ENCODE results near the gene ZNF598. TPM values are rescaled to one million over a fixed set of nuclear protein-coding genes. Genes with fewer than 3 reads are reported as not detected.

ZNF598 gene
- total and polyA plus RNA-seq, 8 donors, result 26.0 to 93.6 (median 50.8) TPM

GRCh38 chr16:1998852-1999801 lies 10.5 kb downstream of the ZNF598 start:
- Histone ChIP-seq H3K4me3 (no peak overlapping the region), H3K27me3 (no peaks in the 10 kb centered on the region), H3K4me1 (peaks cover 2 to 6% (median 3%) of the 10 kb centered on the region in 3 donors), H3K9me3 (no peaks in the 10 kb centered on the region), H3K36me3 (peaks cover 19 to 64% (median 39%) of the 10 kb centered on the region in 3 donors), H3K27ac (no peak overlapping the region)
- DNase-seq (peak in 5 of 6 donors; percentile 7 to 80 (median 39)), ATAC-seq (no peak), FAIRE-seq (no peak)
- TF ChIP-seq, protein P1, sequence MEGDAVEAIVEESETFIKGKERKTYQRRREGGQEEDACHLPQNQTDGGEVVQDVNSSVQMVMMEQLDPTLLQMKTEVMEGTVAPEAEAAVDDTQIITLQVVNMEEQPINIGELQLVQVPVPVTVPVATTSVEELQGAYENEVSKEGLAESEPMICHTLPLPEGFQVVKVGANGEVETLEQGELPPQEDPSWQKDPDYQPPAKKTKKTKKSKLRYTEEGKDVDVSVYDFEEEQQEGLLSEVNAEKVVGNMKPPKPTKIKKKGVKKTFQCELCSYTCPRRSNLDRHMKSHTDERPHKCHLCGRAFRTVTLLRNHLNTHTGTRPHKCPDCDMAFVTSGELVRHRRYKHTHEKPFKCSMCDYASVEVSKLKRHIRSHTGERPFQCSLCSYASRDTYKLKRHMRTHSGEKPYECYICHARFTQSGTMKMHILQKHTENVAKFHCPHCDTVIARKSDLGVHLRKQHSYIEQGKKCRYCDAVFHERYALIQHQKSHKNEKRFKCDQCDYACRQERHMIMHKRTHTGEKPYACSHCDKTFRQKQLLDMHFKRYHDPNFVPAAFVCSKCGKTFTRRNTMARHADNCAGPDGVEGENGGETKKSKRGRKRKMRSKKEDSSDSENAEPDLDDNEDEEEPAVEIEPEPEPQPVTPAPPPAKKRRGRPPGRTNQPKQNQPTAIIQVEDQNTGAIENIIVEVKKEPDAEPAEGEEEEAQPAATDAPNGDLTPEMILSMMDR (IDR thresholded peaks at IDR 0.05), result no peak
- intact Hi-C loops (cut with DNase I), result no loop called here
- 93% methylated on average over 30 to 39 of the region's 39 CpGs for WGBS, 2 donors

DNA sequence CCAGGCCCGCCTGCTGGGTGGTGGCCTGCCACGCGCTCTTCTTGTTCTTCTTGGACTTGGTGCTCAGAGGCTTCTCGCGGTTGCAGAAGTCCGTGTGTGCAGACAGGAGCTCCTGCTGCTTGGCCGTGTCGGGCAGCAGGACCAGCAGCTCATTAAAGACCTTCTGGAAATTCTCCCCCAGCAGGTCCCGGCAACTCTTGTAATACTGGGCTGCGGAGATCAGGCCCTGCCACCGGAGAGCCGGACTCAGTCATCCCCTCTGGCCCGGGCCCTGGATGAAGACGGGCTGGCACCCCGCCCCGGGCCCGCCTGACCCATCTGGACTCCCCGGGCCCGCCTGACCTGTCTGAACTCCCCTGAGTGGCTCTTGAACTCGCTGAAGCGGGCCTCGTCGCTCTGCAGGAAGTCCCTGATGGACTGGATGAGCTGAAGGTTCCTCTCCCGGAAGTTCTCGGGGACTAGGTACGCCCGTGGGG lies 11.2 kb downstream of the ZNF598 start:
- Histone ChIP-seq H3K9me3 (no peaks in the 10 kb centered on the region), H3K4me1 (no peaks in the 10 kb centered on the region), H3K36me3 (peaks cover 19 to 64% (median 39%) of the 10 kb centered on the region in 3 donors), H3K27me3 (no peaks in the 10 kb centered on the region), H3K4me3 (no peak overlapping the region), H3K27ac (no peak overlapping the region)
- FAIRE-seq (no peak), ATAC-seq (no peak), DNase-seq (peak in 1 of 6 donors; percentile 10)
- WGBS, 2 donors, result 93% methylated on average over 26 to 27 of the region's 27 CpGs
- intact Hi-C loops (cut with DNase I), result no loop called here
- TF ChIP-seq, protein P1 (IDR thresholded peaks at IDR 0.05), result no peak

DNA sequence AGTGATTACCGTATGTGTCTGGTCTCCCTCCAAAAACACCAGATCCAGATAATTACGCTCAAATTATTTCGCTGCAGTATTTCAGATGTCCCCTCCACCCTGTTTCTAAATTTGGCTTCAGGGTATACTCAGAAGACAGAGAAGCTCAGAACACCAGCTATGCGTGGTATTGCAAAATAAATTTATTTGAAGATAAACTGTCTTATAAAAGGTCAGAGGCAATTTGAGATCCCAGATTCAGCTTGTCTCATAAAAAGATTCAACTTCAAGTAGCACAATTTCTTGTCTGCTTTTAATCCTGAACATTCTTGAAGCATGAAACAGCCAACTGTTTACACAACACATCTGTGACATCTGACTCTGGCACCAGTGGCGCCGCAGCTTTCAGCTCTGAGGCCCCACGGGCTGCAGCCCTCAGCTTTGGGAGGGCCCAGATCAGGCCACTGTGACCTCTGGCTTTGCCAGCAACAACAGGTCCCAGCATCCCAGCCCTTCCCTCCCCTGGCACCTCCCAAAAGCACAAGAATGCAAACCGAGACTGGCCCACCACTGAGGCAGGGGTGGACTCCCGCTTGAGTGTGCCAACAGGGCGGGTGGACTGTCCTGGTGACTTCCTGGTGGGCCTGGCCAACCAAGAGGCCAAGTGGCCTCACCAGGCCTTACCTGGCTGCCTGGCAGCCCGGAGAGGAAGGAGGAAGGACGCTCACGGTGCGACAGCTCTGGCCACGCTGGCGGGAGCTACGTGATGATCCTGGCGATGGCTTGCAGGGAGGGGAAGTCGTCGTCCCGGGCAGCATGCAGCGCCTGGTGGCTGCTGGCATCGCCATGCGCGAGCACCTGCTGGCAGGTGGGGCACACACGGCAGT lies 11.9 kb downstream of the ZNF598 start:
- no peak for FAIRE-seq
- ATAC-seq, result peak in 1 of 4 donors; percentile 20
- WGBS, 2 donors, result 87 to 89% methylated on average over 26 of the region's 26 CpGs
- no peak overlapping the region for H3K4me3 ChIP-seq
- DNase-seq, result peak in 3 of 6 donors; percentile 33 to 70 (median 49)
- H3K36me3 ChIP-seq, result peaks cover 19 to 57% (median 32%) of the 10 kb centered on the region in 3 donors
- H3K4me1 ChIP-seq, result no peaks in the 10 kb centered on the region
- no peaks in the 10 kb centered on the region for H3K27me3 ChIP-seq
- TF ChIP-seq, protein P1 (IDR thresholded peaks at IDR 0.05), result no peak
- no peaks in the 10 kb centered on the region for H3K9me3 ChIP-seq
- H3K27ac ChIP-seq, result no peak overlapping the region
- intact Hi-C loops (cut with DNase I), result no loop called here

- H3K4me1 ChIP-seq, result peaks cover 10 to 17% (median 14%) of the 10 kb centered on the region in 3 donors
- ATAC-seq (no peak), FAIRE-seq (no peak), DNase-seq (peak in 1 of 6 donors; percentile 56)
- no peaks in the 10 kb centered on the region for H3K9me3 ChIP-seq
- H3K27ac ChIP-seq, result no peak overlapping the region
- TF ChIP-seq, protein P1 (IDR thresholded peaks at IDR 0.05), result no peak
- H3K36me3 ChIP-seq, result peaks cover 0 to 18% (median 6%) of the 10 kb centered on the region in 3 donors
- H3K27me3 ChIP-seq, result peaks cover 0 to 11% (median 0%) of the 10 kb centered on the region in 4 donors
- WGBS, 2 donors, result 38 to 62% methylated on average over 2 of the region's 2 CpGs
- H3K4me3 ChIP-seq, result no peak overlapping the region
- intact Hi-C loops (cut with DNase I), result no loop called here
Measured at GRCh38 chr16:1993731-1994131, 15.9 kb downstream of the ZNF598 start.
